Testis (tissue), 5 donors: ENCODE data around the gene GJA5. TPM values are rescaled to one million over a fixed set of nuclear protein-coding genes. Genes with fewer than 3 reads are reported as not detected.

Source experiments
- DNase-seq: peaks from one replicate; pipeline ENCODE4 v3.0.0-alpha.2; 2019
- H3K27ac ChIP-seq, 2 donors: fragments of 200-600 bp; sonication (generic); one replicate each; pipeline ENCODE4 v1.5.1; 2019
- H3K27me3 ChIP-seq: fragments of 200-600 bp; sonication (generic); one replicate; pipeline ENCODE4 v1.5.1; 2019
- H3K36me3 ChIP-seq: fragments of 200-600 bp; sonication (generic); one replicate; pipeline ENCODE4 v1.5.1; 2017; ENCODE audit warnings: low read depth; ENCODE audit errors: missing control alignments
- H3K4me1 ChIP-seq: fragments of 200-600 bp; sonication (generic); one replicate; pipeline ENCODE4 v1.5.1; 2019
- H3K4me3 ChIP-seq, 2 donors: fragments of 200-600 bp; sonication (generic); one replicate each; pipeline ENCODE4 v1.5.1; 2017 to 2019
- H3K9me3 ChIP-seq: fragments of 200-600 bp; sonication (generic); one replicate; pipeline ENCODE4 v1.5.1; 2017
- CTCF ChIP-seq, 3 experiments: fragments of 450-650 bp in 2 of 3; fragments of 200-600 bp in 1 of 3; sonication (generic) in 1 of 3; IDR thresholded peaks; one replicate each; pipeline ENCODE4 v1.5.1; 2016 to 2019; ENCODE audit warnings: antibody characterized with exemption in 3 of 3, mild to moderate bottlenecking in 2 of 3, moderate library complexity in 1 of 3
- POLR2A ChIP-seq: fragments of 450-650 bp; IDR thresholded peaks from one replicate; pipeline ENCODE4 v1.6.1; 2017; ENCODE audit warnings: antibody characterized with exemption, mild to moderate bottlenecking, moderate library complexity
- WGBS, 2 donors: methylation state at CpG; one replicate each; pipeline ENCODE4 v1.1.5; 2018; 5-methylcytosine and 5-hydroxymethylcytosine counted together
- intact Hi-C: fragments of 100-400 bp; cut with DNase I; formaldehyde crosslinking; loops from one replicate; pipeline ENCODE4 v1.15.1; 2023; ENCODE audit warnings: low total_unique reads
- long read RNA-seq, 2 donors: transcript quantifications; one replicate each; lab custom pipeline, GENCODE V29; 2026
- polyA plus RNA-seq: library from polyadenylated mRNA; stranded (reverse); fragments of 350-450 nt; fragmentation: Illumina TruSeq; extraction: RNeasy Lipid Tissue Mini Kit (QIAGEN cat#74804); gene quantifications from one replicate; pipeline ENCODE4 v1.2.3, GENCODE V29; 2014; ENCODE audit warnings: low read depth, low replicate concordance; ENCODE audit not compliant: insufficient read depth
- total RNA-seq, 2 donors: library from RNA; depleted of rRNA; stranded (reverse); fragments of >200 nt; gene quantifications; one replicate each; pipeline ENCODE4 v1.2.3, GENCODE V29; 2016

The GJA5 gene
- total RNA-seq, result 1 to 10 TPM; 1.2 to 2.2 TPM
- polyA plus RNA-seq, result 5.6 TPM
- long read RNA-seq, donor 1, partial matches to known transcripts, result 0 of 2 reads
- long read RNA-seq, donor 1, other reads (novel, unspliced or antisense), result 0 of 2 reads
- long read RNA-seq, donor 2, partial matches to known transcripts, result 0 of 1 reads
- long read RNA-seq, donor 2, other reads (novel, unspliced or antisense), result 0 of 1 reads

GRCh38 chr1:147760481-147761260 is at the start of gene GJA5:
TSS of gene GJA5 (minus strand) at chr1:147760602. CDS start at chr1:147759238, 1,364 bp downstream.
- Histone ChIP-seq H3K4me1 (no peaks in the 10 kb centered on the region), H3K9me3 (no peaks in the 10 kb centered on the region), H3K4me3 (no peak within 1 kb of the TSS), H3K36me3 (no peaks in the 10 kb centered on the region), H3K27ac (no peak within 1 kb of the TSS), H3K27me3 (no peaks in the 10 kb centered on the region)
- intact Hi-C loops, result no loop called here
- TF ChIP-seq POLR2A, result no peak
- TF ChIP-seq CTCF (IDR thresholded peaks at IDR 0.05), result no peak
- 88% methylated on average over 6 to 7 of the region's 7 CpGs for WGBS, 2 donors
- DNase-seq, result no peak

- intact Hi-C loops, result no loop called here
Observed at GRCh38 chr1:147809236-147809635, 48.8 kb upstream of the GJA5 start.

DNA sequence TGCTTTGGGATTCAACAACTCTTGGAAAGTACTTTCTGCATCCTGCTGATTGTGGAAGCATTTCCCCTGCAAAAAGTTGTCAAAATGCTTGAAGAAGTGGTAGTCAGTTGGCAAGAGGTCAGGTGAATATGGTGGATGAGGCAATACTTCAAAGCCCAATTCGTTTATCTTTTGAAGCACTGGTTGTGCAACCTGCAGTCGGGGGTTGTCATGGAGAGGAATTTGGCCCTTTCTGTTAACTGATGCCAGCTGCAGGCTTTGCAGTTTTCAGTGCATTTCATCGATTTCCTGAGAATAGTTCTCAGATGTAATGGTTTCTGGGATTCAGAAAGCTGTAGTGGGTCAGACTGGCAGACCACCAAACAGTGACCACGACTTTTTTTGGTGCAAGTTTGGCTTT is 47.6 kb upstream of the GJA5 start:
- intact Hi-C loops, result no loop called here
- WGBS, 2 donors, result 54 to 57% methylated on average over 4 of the region's 4 CpGs

More at GRCh38 chr1:147809236-147809635, 48.8 kb upstream of the GJA5 start:
- Histone ChIP-seq H3K36me3 (no peaks in the 10 kb centered on the region), H3K4me1 (no peaks in the 10 kb centered on the region), H3K4me3 (no peak overlapping the region), H3K27me3 (no peaks in the 10 kb centered on the region), H3K9me3 (no peaks in the 10 kb centered on the region), H3K27ac (no peak overlapping the region)
- WGBS, 2 donors, result 63 to 81% methylated on average over 1 of the region's 1 CpG
- no peak for DNase-seq
- TF ChIP-seq CTCF (IDR thresholded peaks at IDR 0.05) (no peak), POLR2A (no peak)

DNA sequence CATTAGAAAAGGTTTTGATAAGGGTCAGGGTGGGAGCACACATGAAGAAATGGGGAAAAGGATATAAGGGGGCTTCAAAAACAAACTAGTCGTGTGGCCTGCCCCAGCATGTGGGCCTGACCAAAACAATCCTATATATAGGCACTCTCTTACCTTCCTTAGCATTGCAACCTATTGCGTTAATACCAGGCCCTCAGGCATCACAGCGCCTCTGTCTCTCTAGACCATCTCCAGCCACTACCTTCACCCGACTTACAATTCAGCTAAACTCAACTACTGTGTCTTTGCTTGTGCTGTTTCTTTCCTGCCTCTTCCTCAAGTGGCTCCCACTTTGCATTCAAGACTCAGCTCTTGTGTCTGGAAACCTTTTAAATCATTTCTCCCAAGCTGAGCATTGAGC is 47.0 kb upstream of the GJA5 start:
- no peak for DNase-seq
- intact Hi-C loops, result no loop called here
- H3K36me3 ChIP-seq, result no peaks in the 10 kb centered on the region
- TF ChIP-seq CTCF (IDR thresholded peaks at IDR 0.05), result no peak
- H3K27me3 ChIP-seq, result no peaks in the 10 kb centered on the region
- no peak overlapping the region for H3K27ac ChIP-seq
- H3K4me1 ChIP-seq, result no peaks in the 10 kb centered on the region
- no peaks in the 10 kb centered on the region for H3K9me3 ChIP-seq
- H3K4me3 ChIP-seq, result no peak overlapping the region
- WGBS, 2 donors, result 84 to 85% methylated on average over 4 of the region's 4 CpGs

More for the DNA sequence above, 47.6 kb upstream of the GJA5 start:
- no peak for DNase-seq
- no peaks in the 10 kb centered on the region for H3K36me3 ChIP-seq
- no peaks in the 10 kb centered on the region for H3K9me3 ChIP-seq
- H3K4me3 ChIP-seq, result no peak overlapping the region
- no peaks in the 10 kb centered on the region for H3K27me3 ChIP-seq
- no peaks in the 10 kb centered on the region for H3K4me1 ChIP-seq
- TF ChIP-seq CTCF (IDR thresholded peaks at IDR 0.05) (no peak), POLR2A (no peak)
- no peak overlapping the region for H3K27ac ChIP-seq
